HepG2 (cell line): ENCODE results near the gene FEV. TPM values are rescaled to one million over a fixed set of nuclear protein-coding genes. Genes with fewer than 3 reads are reported as not detected.

Source experiments
- ATAC-seq: fragments of 200-7000 bp; cut with Tn5 transposase; 3 replicates; pipeline ENCODE4 v1.9.1; 2020; ENCODE audit warnings: mild to moderate bottlenecking, moderate library complexity
- BruUV-seq: library from RNA; stranded (reverse); fragments of 400-500 nt; replicated peaks from 2 replicates; lab custom pipeline; 2021; lab: Mats Ljungman, UMichigan
- CTCF ChIA-PET: fragments of 300-600 bp; formaldehyde crosslinking; extraction: SDS; loops from one replicate; lab custom pipeline; 2021; ENCODE audit warnings: low total read pairs, inconsistent platforms, low intra/inter-chr PET ratio; lab: Yijun Ruan, JAX
- POLR2A ChIA-PET: fragments of 350-600 bp; sonication (Branson Sonifier 250); formaldehyde crosslinking; loops from one replicate; lab custom pipeline; 2020; ENCODE audit warnings: antibody characterized with exemption, inconsistent platforms; lab: Yijun Ruan, JAX
- DNase-seq: peaks from one replicate; pipeline ENCODE4 v3.0.0-alpha.2; 2015; ENCODE audit warnings: low spot score
- FAIRE-seq: peaks from 3 replicates; lab custom pipeline; 2011; peaks lifted over from hg19 to GRCh38; lab: Jason Lieb, UNC
- H2AFZ ChIP-seq: one replicate; pipeline ENCODE4 v1.6.1; 2011; ENCODE audit warnings: low read length, inconsistent platforms
- H3K27ac ChIP-seq: fragments of 300-600 bp; 3 replicates; pipeline ENCODE4 v1.8.0; 2011; ENCODE audit warnings: mixed run types, mild to moderate bottlenecking, mixed read lengths, low read length, inconsistent platforms; ENCODE audit not compliant: insufficient read depth; ENCODE audit errors: extremely low read length
- H3K27me3 ChIP-seq, 2 experiments: fragments of 200-600 bp in 1 of 2; 2 replicates in 1 of 2; 3 replicates in 1 of 2; pipeline versions ENCODE4 v1.6.0 to v1.8.0; 2011; ENCODE audit warnings: low read length in 2 of 2, mild to moderate bottlenecking in 2 of 2, moderate library complexity in 2 of 2, inconsistent platforms in 1 of 2; ENCODE audit not compliant: insufficient read depth in 2 of 2, control insufficient read depth in 1 of 2
- H3K36me3 ChIP-seq, 2 experiments: fragments of 200-600 bp in 1 of 2; replicated peaks in 1 of 2; 2 replicates in 1 of 2; 3 replicates in 1 of 2; pipeline versions ENCODE4 v1.5.1 to v1.8.0; 2011; ENCODE audit warnings: low read length in 2 of 2, inconsistent platforms in 1 of 2; ENCODE audit not compliant: insufficient read depth in 2 of 2, control insufficient read depth in 1 of 2
- H3K4me1 ChIP-seq: 2 replicates; pipeline ENCODE4 v1.5.1; 2012; ENCODE audit warnings: low read length, inconsistent platforms; ENCODE audit not compliant: insufficient read depth
- H3K4me2 ChIP-seq: 2 replicates; pipeline ENCODE4 v1.6.0; 2011; ENCODE audit warnings: low read depth, low read length, inconsistent platforms
- H3K4me3 ChIP-seq, 3 experiments: fragments of 200-600 bp in 1 of 3; sonication (generic), shearing (Covaris generic) in 1 of 3; replicated peaks in 1 of 3; 2 replicates each; pipeline ENCODE4 v1.5.1; 2011 to 2016; ENCODE audit warnings: low read length in 3 of 3, inconsistent platforms in 2 of 3, low read depth in 2 of 3, mild to moderate bottlenecking in 2 of 3, control low read depth in 1 of 3, mixed read lengths in 1 of 3; ENCODE audit not compliant: insufficient read depth in 1 of 3
- H3K79me2 ChIP-seq: one replicate; pipeline ENCODE4 v1.6.1; 2011; ENCODE audit warnings: low read length, inconsistent platforms; ENCODE audit not compliant: insufficient read depth
- H3K9ac ChIP-seq: 2 replicates; pipeline ENCODE4 v1.6.0; 2011; ENCODE audit warnings: mild to moderate bottlenecking, low read depth, low read length, inconsistent platforms; ENCODE audit not compliant: insufficient read depth
- H3K9me3 ChIP-seq: 2 replicates; pipeline ENCODE4 v1.5.1; 2012; ENCODE audit warnings: mild to moderate bottlenecking, low read length
- H4K20me1 ChIP-seq: 2 replicates; pipeline ENCODE4 v1.6.0; 2011; ENCODE audit warnings: inconsistent platforms, mild to moderate bottlenecking, low read length, moderate library complexity; ENCODE audit not compliant: insufficient read depth
- ADNP ChIP-seq: sonication (generic); formaldehyde crosslinking; IDR thresholded peaks from 2 replicates; pipeline ENCODE4 v1.4.0; 2020; ENCODE audit warnings: missing genetic modification reagents
- MTF2 ChIP-seq: sonication (generic); formaldehyde crosslinking; IDR thresholded peaks from 2 replicates; pipeline ENCODE4 v1.5.0; 2020; ENCODE audit warnings: missing genetic modification reagents, borderline replicate concordance
- RBAK ChIP-seq: sonication (generic); formaldehyde crosslinking; IDR thresholded peaks from 2 replicates; pipeline ENCODE4 v1.5.1; 2020; ENCODE audit warnings: mild to moderate bottlenecking, missing genetic modification reagents
- ZFP62 ChIP-seq: sonication (generic); formaldehyde crosslinking; IDR thresholded peaks from 2 replicates; pipeline ENCODE4 v1.4.0; 2020; ENCODE audit warnings: missing genetic modification reagents
- ZFP82 ChIP-seq: sonication (generic); formaldehyde crosslinking; IDR thresholded peaks from 2 replicates; pipeline ENCODE4 v1.5.1; 2020; ENCODE audit warnings: mild to moderate bottlenecking, missing genetic modification reagents, borderline replicate concordance
- ZNF124 ChIP-seq: sonication (generic); formaldehyde crosslinking; IDR thresholded peaks from 2 replicates; pipeline ENCODE4 v1.4.0; 2020; ENCODE audit warnings: missing genetic modification reagents
- ZNF343 ChIP-seq: sonication (generic); formaldehyde crosslinking; IDR thresholded peaks from 2 replicates; pipeline ENCODE4 v1.4.0; 2020; ENCODE audit warnings: mild to moderate bottlenecking, missing genetic modification reagents
- ZNF350 ChIP-seq: sonication (generic); formaldehyde crosslinking; IDR thresholded peaks from 2 replicates; pipeline ENCODE4 v1.4.0; 2020; ENCODE audit warnings: mild to moderate bottlenecking, low read depth, missing genetic modification reagents, borderline replicate concordance
- ZNF501 ChIP-seq: sonication (generic); formaldehyde crosslinking; IDR thresholded peaks from 2 replicates; pipeline ENCODE4 v1.5.1; 2020; ENCODE audit warnings: mild to moderate bottlenecking, moderate library complexity, missing genetic modification reagents
- WGBS: methylation state at CpG from one replicate; pipeline ENCODE4 v1.1.6; 2017; ENCODE audit warnings: low lambda C conversion rate; 5-methylcytosine and 5-hydroxymethylcytosine counted together
- in situ Hi-C: cut with HindIII; loops from 2 replicates; pipeline ENCODE4 v1.10.0; 2017; ENCODE audit warnings: low pct_unique_long_range_greater_than_20kb; ENCODE audit not compliant: extremely low pct_ligation_motif_present
- intact Hi-C: fragments of 100-400 bp; cut with micrococcal nuclease; formaldehyde crosslinking; loops from one replicate; pipeline ENCODE4 v1.10.0; 2022; ENCODE audit not compliant: unreplicated experiment
- polyA plus RNA-seq, 8 experiments: library from polyadenylated mRNA; depleted of rRNA in 3 of 8; stranded (reverse) in 7 of 8; unstranded in 1 of 8; fragments of >200 nt; fragmentation: Illumina TruSeq in 4 of 8; extraction: Trizol in 4 of 8; gene quantifications; 2 replicates each; pipeline versions ENCODE4 v1.2.1 to v1.2.3, GENCODE V29; 2011 to 2016; ENCODE audit warnings: low read depth in 4 of 8, missing spikeins in 1 of 8, mixed read lengths in 1 of 8; ENCODE audit not compliant: insufficient read depth in 1 of 8
- total RNA-seq, 5 experiments: library from RNA; depleted of rRNA; stranded (reverse); fragments of >200 nt; fragmentation: Illumina TruSeq; extraction: Trizol; gene quantifications; 2 replicates each; pipeline ENCODE4 v1.2.3, GENCODE V29; 2016; ENCODE audit warnings: low read depth in 1 of 5
- TF ChIP-seq, protein P1 (sequence below): sonication (generic); formaldehyde crosslinking; IDR thresholded peaks from 2 replicates; pipeline ENCODE4 v1.9.0; 2022; ENCODE audit warnings: low read depth, missing genetic modification reagents
- TF ChIP-seq, protein P2 (sequence below): sonication (generic); formaldehyde crosslinking; IDR thresholded peaks from 2 replicates; pipeline ENCODE4 v1.5.0; 2020; ENCODE audit warnings: mild to moderate bottlenecking, missing genetic modification reagents, borderline replicate concordance
- TF ChIP-seq, protein P3 (sequence below): sonication (generic); formaldehyde crosslinking; IDR thresholded peaks from 2 replicates; pipeline ENCODE4 v1.4.0; 2020; ENCODE audit warnings: mild to moderate bottlenecking, missing genetic modification reagents
- TF ChIP-seq, protein P4 (sequence below): sonication (generic); formaldehyde crosslinking; IDR thresholded peaks from 2 replicates; pipeline ENCODE4 v1.4.0; 2020; ENCODE audit warnings: missing genetic modification reagents

FEV gene
- total and polyA plus RNA-seq, 2 of the 13 experiments (the other 11 are each of a cell fraction or from before 2014, with no cell fraction given), result not detected

DNA sequence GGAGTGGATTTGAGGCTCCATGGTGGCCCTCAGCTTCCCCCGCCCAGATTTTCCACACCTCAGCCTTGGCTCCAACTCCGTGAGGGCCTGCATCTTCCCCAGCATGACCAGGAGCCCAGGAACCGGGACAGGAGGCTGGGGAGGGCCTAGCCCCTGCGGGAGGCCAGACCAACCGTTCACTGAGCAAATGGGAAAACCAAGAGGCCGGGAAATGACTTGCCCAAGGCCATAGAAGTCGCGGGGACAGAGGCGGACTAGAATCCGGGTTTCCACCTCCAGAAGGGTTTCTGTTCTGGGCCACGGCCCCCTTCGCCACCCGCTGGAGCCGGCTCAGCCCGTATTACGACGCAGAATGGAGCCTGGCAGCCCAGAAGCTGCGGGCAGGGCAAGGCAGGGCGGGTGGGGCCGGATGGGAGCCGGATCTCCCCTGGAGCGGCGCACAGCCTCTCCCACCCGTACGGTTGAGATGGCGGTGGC lies 16.2 kb upstream of the FEV start:
- DNase-seq, result no peak
- Histone ChIP-seq H3K9me3 (no peaks in the 10 kb centered on the region), H3K9ac (no peak overlapping the region), H3K27me3 (peaks cover 45 to 94% of the 10 kb centered on the region in 2 experiments), H3K79me2 (no peaks in the 10 kb centered on the region), H2AFZ (no peak overlapping the region), H3K27ac (no peak overlapping the region), H3K36me3 (no peaks in the 10 kb centered on the region), H4K20me1 (peaks cover 40% of the 10 kb centered on the region; the same call in 1 of the 2 replicates), H3K4me2 (peak overlapping the region; percentile 71; the same call in 1 of the 2 replicates), H3K4me3 (0 out of 6 replicates have a peak overlapping the region, but pooled peaks of 1 of the 3 experiments have one; percentile 64), H3K4me1 (peaks cover 28% of the 10 kb centered on the region)
- ATAC-seq, result peak; percentile 4; the same call in 2 of the 3 replicates
- 18% methylated on average over 12 of the region's 26 CpGs for WGBS
- intact Hi-C loops, result no loop called here
- POLR2A ChIA-PET, result interaction anchor here (0.6 to 1.4 kb wide), 12 partner anchors 21 to 498 kb away, joined by 3 to 5 read pairs (median 4); partner anchors contain the start of genes CNPPD1, GLB1L, GMPPA and STK16
- no peak for FAIRE-seq
- CTCF ChIA-PET, result interaction anchor here (1.2 kb wide), 1 partner anchor 28 kb away, joined by 4 read pairs; no protein-coding TSS in a partner anchor
- in situ Hi-C loops, result no loop called here
- no TSS peak for BruUV-seq
- no peak for TF ChIP-seq ADNP (CRISPR knock-in tag)
- TF ChIP-seq, protein P1, sequence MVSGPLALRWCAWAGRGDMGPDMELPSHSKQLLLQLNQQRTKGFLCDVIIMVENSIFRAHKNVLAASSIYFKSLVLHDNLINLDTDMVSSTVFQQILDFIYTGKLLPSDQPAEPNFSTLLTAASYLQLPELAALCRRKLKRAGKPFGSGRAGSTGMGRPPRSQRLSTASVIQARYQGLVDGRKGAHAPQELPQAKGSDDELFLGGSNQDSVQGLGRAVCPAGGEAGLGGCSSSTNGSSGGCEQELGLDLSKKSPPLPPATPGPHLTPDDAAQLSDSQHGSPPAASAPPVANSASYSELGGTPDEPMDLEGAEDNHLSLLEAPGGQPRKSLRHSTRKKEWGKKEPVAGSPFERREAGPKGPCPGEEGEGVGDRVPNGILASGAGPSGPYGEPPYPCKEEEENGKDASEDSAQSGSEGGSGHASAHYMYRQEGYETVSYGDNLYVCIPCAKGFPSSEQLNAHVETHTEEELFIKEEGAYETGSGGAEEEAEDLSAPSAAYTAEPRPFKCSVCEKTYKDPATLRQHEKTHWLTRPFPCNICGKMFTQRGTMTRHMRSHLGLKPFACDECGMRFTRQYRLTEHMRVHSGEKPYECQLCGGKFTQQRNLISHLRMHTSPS (CRISPR knock-in tag), result peak; percentile 26; the same call in 1 of the 2 replicates
- TF ChIP-seq ZNF501, result no peak
- TF ChIP-seq ZNF350 (CRISPR knock-in tag), result no peak
- TF ChIP-seq, protein P2, sequence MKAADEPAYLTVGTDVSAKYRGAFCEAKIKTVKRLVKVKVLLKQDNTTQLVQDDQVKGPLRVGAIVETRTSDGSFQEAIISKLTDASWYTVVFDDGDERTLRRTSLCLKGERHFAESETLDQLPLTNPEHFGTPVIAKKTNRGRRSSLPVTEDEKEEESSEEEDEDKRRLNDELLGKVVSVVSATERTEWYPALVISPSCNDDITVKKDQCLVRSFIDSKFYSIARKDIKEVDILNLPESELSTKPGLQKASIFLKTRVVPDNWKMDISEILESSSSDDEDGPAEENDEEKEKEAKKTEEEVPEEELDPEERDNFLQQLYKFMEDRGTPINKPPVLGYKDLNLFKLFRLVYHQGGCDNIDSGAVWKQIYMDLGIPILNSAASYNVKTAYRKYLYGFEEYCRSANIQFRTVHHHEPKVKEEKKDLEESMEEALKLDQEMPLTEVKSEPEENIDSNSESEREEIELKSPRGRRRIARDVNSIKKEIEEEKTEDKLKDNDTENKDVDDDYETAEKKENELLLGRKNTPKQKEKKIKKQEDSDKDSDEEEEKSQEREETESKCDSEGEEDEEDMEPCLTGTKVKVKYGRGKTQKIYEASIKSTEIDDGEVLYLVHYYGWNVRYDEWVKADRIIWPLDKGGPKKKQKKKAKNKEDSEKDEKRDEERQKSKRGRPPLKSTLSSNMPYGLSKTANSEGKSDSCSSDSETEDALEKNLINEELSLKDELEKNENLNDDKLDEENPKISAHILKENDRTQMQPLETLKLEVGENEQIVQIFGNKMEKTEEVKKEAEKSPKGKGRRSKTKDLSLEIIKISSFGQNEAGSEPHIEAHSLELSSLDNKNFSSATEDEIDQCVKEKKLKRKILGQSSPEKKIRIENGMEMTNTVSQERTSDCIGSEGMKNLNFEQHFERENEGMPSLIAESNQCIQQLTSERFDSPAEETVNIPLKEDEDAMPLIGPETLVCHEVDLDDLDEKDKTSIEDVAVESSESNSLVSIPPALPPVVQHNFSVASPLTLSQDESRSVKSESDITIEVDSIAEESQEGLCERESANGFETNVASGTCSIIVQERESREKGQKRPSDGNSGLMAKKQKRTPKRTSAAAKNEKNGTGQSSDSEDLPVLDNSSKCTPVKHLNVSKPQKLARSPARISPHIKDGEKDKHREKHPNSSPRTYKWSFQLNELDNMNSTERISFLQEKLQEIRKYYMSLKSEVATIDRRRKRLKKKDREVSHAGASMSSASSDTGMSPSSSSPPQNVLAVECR, result no peak
- 0 out of 2 replicates have a peak, but pooled peaks have one; percentile 3 for TF ChIP-seq ZNF124 (CRISPR knock-in tag)
- no peak for TF ChIP-seq ZNF343 (CRISPR knock-in tag)
- no peak for TF ChIP-seq ZFP62 (CRISPR knock-in tag)
- TF ChIP-seq ZFP82 (CRISPR knock-in tag), result no peak
- TF ChIP-seq MTF2, result 0 out of 2 replicates have a peak, but pooled peaks have one; percentile 2
- no peak for TF ChIP-seq RBAK
- TF ChIP-seq, protein P3, sequence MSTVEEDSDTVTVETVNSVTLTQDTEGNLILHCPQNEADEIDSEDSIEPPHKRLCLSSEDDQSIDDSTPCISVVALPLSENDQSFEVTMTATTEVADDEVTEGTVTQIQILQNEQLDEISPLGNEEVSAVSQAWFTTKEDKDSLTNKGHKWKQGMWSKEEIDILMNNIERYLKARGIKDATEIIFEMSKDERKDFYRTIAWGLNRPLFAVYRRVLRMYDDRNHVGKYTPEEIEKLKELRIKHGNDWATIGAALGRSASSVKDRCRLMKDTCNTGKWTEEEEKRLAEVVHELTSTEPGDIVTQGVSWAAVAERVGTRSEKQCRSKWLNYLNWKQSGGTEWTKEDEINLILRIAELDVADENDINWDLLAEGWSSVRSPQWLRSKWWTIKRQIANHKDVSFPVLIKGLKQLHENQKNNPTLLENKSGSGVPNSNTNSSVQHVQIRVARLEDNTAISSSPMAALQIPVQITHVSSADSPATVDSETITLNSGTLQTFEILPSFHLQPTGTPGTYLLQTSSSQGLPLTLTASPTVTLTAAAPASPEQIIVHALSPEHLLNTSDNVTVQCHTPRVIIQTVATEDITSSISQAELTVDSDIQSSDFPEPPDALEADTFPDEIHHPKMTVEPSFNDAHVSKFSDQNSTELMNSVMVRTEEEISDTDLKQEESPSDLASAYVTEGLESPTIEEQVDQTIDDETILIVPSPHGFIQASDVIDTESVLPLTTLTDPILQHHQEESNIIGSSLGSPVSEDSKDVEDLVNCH (CRISPR knock-in tag), result no peak
- TF ChIP-seq, protein P4, sequence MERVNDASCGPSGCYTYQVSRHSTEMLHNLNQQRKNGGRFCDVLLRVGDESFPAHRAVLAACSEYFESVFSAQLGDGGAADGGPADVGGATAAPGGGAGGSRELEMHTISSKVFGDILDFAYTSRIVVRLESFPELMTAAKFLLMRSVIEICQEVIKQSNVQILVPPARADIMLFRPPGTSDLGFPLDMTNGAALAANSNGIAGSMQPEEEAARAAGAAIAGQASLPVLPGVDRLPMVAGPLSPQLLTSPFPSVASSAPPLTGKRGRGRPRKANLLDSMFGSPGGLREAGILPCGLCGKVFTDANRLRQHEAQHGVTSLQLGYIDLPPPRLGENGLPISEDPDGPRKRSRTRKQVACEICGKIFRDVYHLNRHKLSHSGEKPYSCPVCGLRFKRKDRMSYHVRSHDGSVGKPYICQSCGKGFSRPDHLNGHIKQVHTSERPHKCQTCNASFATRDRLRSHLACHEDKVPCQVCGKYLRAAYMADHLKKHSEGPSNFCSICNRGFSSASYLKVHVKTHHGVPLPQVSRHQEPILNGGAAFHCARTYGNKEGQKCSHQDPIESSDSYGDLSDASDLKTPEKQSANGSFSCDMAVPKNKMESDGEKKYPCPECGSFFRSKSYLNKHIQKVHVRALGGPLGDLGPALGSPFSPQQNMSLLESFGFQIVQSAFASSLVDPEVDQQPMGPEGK (CRISPR knock-in tag), result 0 out of 2 replicates have a peak, but pooled peaks have one; percentile 7
